GM23338 (cell line): Measurements from ENCODE around the gene RAP1A. TPM values are rescaled to one million over a fixed set of nuclear protein-coding genes. Genes with fewer than 3 reads are reported as not detected.

Source experiments
- ATAC-seq: fragments of 200-7000 bp; cut with Tn5 transposase; 3 replicates; pipeline ENCODE4 v1.9.1; 2020
- DNase-seq: peaks from one replicate; pipeline ENCODE4 v3.0.0-alpha.2; 2015; ENCODE audit warnings: low spot score
- H2AFZ ChIP-seq: fragments of 200-600 bp; sonication (generic); 2 replicates; pipeline ENCODE4 v1.8.0; 2016; ENCODE audit warnings: antibody characterized with exemption, mild to moderate bottlenecking, moderate library complexity
- H3F3A ChIP-seq: fragments of 200-600 bp; sonication (generic); replicated peaks from 2 replicates; pipeline ENCODE4 v1.8.0; 2017; ENCODE audit warnings: antibody characterized with exemption, mixed run types, low read depth
- H3K27ac ChIP-seq: fragments of 200-600 bp; sonication (generic); 2 replicates; pipeline ENCODE4 v1.6.1; 2016; ENCODE audit warnings: low read depth
- H3K27me3 ChIP-seq: fragments of 200-600 bp; sonication (generic); 2 replicates; pipeline ENCODE4 v1.8.0; 2016; ENCODE audit warnings: mild to moderate bottlenecking, mixed run types, moderate library complexity; ENCODE audit not compliant: insufficient read depth
- H3K36me3 ChIP-seq: fragments of 200-600 bp; sonication (generic); 2 replicates; pipeline ENCODE4 v1.8.0; 2016; ENCODE audit warnings: mild to moderate bottlenecking; ENCODE audit not compliant: insufficient read depth
- H3K4me1 ChIP-seq: fragments of 200-600 bp; sonication (generic); 2 replicates; pipeline ENCODE4 v1.8.0; 2016; ENCODE audit warnings: mild to moderate bottlenecking, moderate library complexity; ENCODE audit not compliant: insufficient read depth
- H3K4me2 ChIP-seq: fragments of 200-600 bp; sonication (generic); 2 replicates; pipeline ENCODE4 v1.7.1; 2017; ENCODE audit warnings: mixed run types
- H3K4me3 ChIP-seq: fragments of 200-600 bp; sonication (generic); 2 replicates; pipeline ENCODE4 v1.6.1; 2016; ENCODE audit warnings: mixed run types
- H3K79me2 ChIP-seq: fragments of 200-600 bp; sonication (generic); replicated peaks from 2 replicates; pipeline ENCODE4 v1.8.0; 2017; ENCODE audit warnings: mild to moderate bottlenecking; ENCODE audit not compliant: insufficient read depth
- H3K9me2 ChIP-seq: fragments of 200-600 bp; sonication (generic); 2 replicates; pipeline ENCODE4 v1.8.0; 2017; ENCODE audit not compliant: insufficient read depth
- H4K20me1 ChIP-seq: fragments of 200-600 bp; sonication (generic); replicated peaks from 2 replicates; pipeline ENCODE4 v1.8.0; 2017; ENCODE audit warnings: mild to moderate bottlenecking; ENCODE audit not compliant: insufficient read depth
- H3K27ac Mint-ChIP-seq: 2 replicates; pipeline ENCODE4 v1.8.0; 2020; ENCODE audit warnings: inconsistent platforms, mild to moderate bottlenecking, moderate library complexity, mixed read lengths
- H3K27me3 Mint-ChIP-seq: 3 replicates; pipeline ENCODE4 v1.8.0; 2022; ENCODE audit warnings: low read depth, mild to moderate bottlenecking, moderate library complexity, mixed read lengths, inconsistent platforms; ENCODE audit not compliant: insufficient read depth, poor library complexity
- H3K36me3 Mint-ChIP-seq: 3 replicates; pipeline ENCODE4 v1.8.0; 2021; ENCODE audit warnings: low read depth, mild to moderate bottlenecking, inconsistent platforms, moderate library complexity, mixed read lengths
- H3K4me1 Mint-ChIP-seq: 3 replicates; pipeline ENCODE4 v1.8.0; 2020; ENCODE audit warnings: mild to moderate bottlenecking, inconsistent platforms, mixed read lengths
- H3K4me3 Mint-ChIP-seq: 3 replicates; pipeline ENCODE4 v1.8.0; 2021; ENCODE audit warnings: moderate library complexity, mild to moderate bottlenecking, inconsistent platforms, mixed read lengths
- H3K9me3 Mint-ChIP-seq: 3 replicates; pipeline ENCODE4 v1.8.0; 2020; ENCODE audit warnings: moderate library complexity, mild to moderate bottlenecking, inconsistent platforms, mixed read lengths
- CREB1 ChIP-seq: fragments of 250-450 bp; sonication (Bioruptor Pico); IDR thresholded peaks from 2 replicates; pipeline ENCODE4 v1.5.0; 2020; ENCODE audit warnings: low read depth, mild to moderate bottlenecking, moderate library complexity
- CTCF ChIP-seq, 2 experiments: fragments of 200-600 bp in 1 of 2; sonication (generic) in 1 of 2; conservative IDR thresholded peaks; 2 replicates each; pipeline versions ENCODE4 v1.5.1 to v1.6.1; 2016 to 2017; ENCODE audit warnings: antibody characterized with exemption in 2 of 2, low read depth in 2 of 2, mild to moderate bottlenecking in 2 of 2, moderate library complexity in 1 of 2
- ETS1 ChIP-seq: IDR thresholded peaks from 2 replicates; pipeline ENCODE4 v1.6.1; 2016; ENCODE audit warnings: antibody characterized with exemption
- EZH2 ChIP-seq: fragments of 200-600 bp; sonication (generic); IDR thresholded peaks from one replicate; pipeline ENCODE4 v1.8.0; 2017; ENCODE audit warnings: antibody characterized with exemption, mild to moderate bottlenecking, low read depth; ENCODE audit not compliant: unreplicated experiment
- EZH2phosphoT487 ChIP-seq: fragments of 200-600 bp; sonication (generic); IDR thresholded peaks from one replicate; pipeline ENCODE4 v1.8.1; 2018; ENCODE audit warnings: antibody characterized with exemption; ENCODE audit not compliant: unreplicated experiment
- JUNB ChIP-seq: IDR thresholded peaks from one replicate; pipeline ENCODE4 v1.6.1; 2016; ENCODE audit warnings: antibody characterized with exemption; ENCODE audit not compliant: unreplicated experiment
- NANOG ChIP-seq: IDR thresholded peaks from 2 replicates; pipeline ENCODE4 v1.6.1; 2016; ENCODE audit warnings: antibody characterized with exemption, borderline replicate concordance
- POLR2AphosphoS5 ChIP-seq: IDR thresholded peaks from 2 replicates; pipeline ENCODE4 v1.6.1; 2016; ENCODE audit warnings: antibody characterized with exemption, low read depth
- REST ChIP-seq: IDR thresholded peaks from one replicate; pipeline ENCODE4 v1.6.1; 2018; ENCODE audit warnings: antibody characterized with exemption; ENCODE audit not compliant: unreplicated experiment
- ZNF114 ChIP-seq: fragments of 250-450 bp; sonication (Bioruptor Pico); IDR thresholded peaks from 2 replicates; pipeline ENCODE4 v1.5.0; 2020; ENCODE audit warnings: mild to moderate bottlenecking, moderate library complexity
- ZNF331 ChIP-seq: fragments of 250-450 bp; sonication (Bioruptor Pico); IDR thresholded peaks from 2 replicates; pipeline ENCODE4 v1.5.0; 2020; ENCODE audit warnings: low read depth, mild to moderate bottlenecking, moderate library complexity
- ZNF462 ChIP-seq: fragments of 250-450 bp; sonication (Bioruptor Pico); IDR thresholded peaks from 2 replicates; pipeline ENCODE4 v1.5.0; 2020; ENCODE audit warnings: mild to moderate bottlenecking, moderate library complexity
- polyA plus RNA-seq: library from polyadenylated mRNA; unstranded; fragments of >200 nt; fragmentation: Nextera tagmentation; extraction: Ambion mirVana; gene quantifications from 2 replicates; pipeline ENCODE4 v1.2.1, GENCODE V29; 2016
- total RNA-seq: library from RNA; depleted of rRNA; stranded (reverse); fragments of >200 nt; shearing (Covaris generic); gene quantifications from 2 replicates; pipeline ENCODE4 v1.2.3, GENCODE V29; 2014

The RAP1A gene
- total and polyA plus RNA-seq, 2 experiments from 2014 or later = 16.2 to 23.0 TPM

GRCh38 chr1:111644506-111644905 lies 24.9 kb downstream of the RAP1A start (continued):
- TF ChIP-seq REST (no peak), NANOG (no peak), EZH2 (no peak), JUNB (no peak), CTCF (conservative IDR thresholded peaks at IDR 0.05; ENCODE audit: low read depth in 2 of 2) (no peak)

- no peak overlapping the region for H3K27ac Mint-ChIP-seq
- no peaks in the 10 kb centered on the region for H3K36me3 ChIP-seq
- H3K79me2 ChIP-seq = peaks cover 84% of the 10 kb centered on the region
- H3F3A ChIP-seq = no peaks in the 10 kb centered on the region
- no peak overlapping the region for H3K4me3 Mint-ChIP-seq
- H3K9me3 Mint-ChIP-seq = peaks cover 11% of the 10 kb centered on the region
- ATAC-seq = no peak
- H3K4me2 ChIP-seq = no peak overlapping the region
- peaks cover 2% of the 10 kb centered on the region for H3K27me3 Mint-ChIP-seq
- H3K4me1 ChIP-seq = no peaks in the 10 kb centered on the region
- H2AFZ ChIP-seq = no peak overlapping the region
- H4K20me1 ChIP-seq = peaks cover 4% of the 10 kb centered on the region
- no peak overlapping the region for H3K27ac ChIP-seq
- no peaks in the 10 kb centered on the region for H3K4me1 Mint-ChIP-seq
- no peaks in the 10 kb centered on the region for H3K27me3 ChIP-seq
- peaks cover 28% of the 10 kb centered on the region for H3K36me3 Mint-ChIP-seq
- H3K4me3 ChIP-seq = no peak overlapping the region
- DNase-seq = no peak
- no peaks in the 10 kb centered on the region for H3K9me2 ChIP-seq
- TF ChIP-seq ZNF331 (CRISPR knock-in tag) (no peak), ETS1 (no peak), ZNF114 (no peak), EZH2phosphoT487 (no peak), JUNB (no peak), NANOG (no peak), CREB1 (CRISPR knock-in tag) (no peak), POLR2AphosphoS5 (no peak), ZNF462 (no peak)
Measured at GRCh38 chr1:111647736-111648135, 28.1 kb downstream of the RAP1A start.
